K562 (cell line): Measurements from ENCODE around the gene CCR2. TPM values are rescaled to one million over a fixed set of nuclear protein-coding genes. Genes with fewer than 3 reads are reported as not detected.

Experiments used
- CREBBP ChIP-seq: IDR thresholded peaks from one replicate; pipeline ENCODE4 v1.6.1; 2012; ENCODE audit warnings: low read depth, mild to moderate bottlenecking, control low read depth, inconsistent platforms, low read length
- EP300 ChIP-seq: IDR thresholded peaks from 2 replicates; pipeline ENCODE4 v1.6.1; 2012; ENCODE audit warnings: low read length, improper control_type of control experiment
- ERF ChIP-seq: fragments of 450-650 bp; formaldehyde crosslinking; IDR thresholded peaks from 2 replicates; pipeline ENCODE4 v1.4.0; 2020; ENCODE audit warnings: mild to moderate bottlenecking, mixed read lengths
- HMG20B ChIP-seq: fragments of 250-450 bp; sonication (Bioruptor Pico); IDR thresholded peaks from 2 replicates; pipeline ENCODE4 v1.5.0; 2021; ENCODE audit warnings: mild to moderate bottlenecking
- JUN ChIP-seq, 2 experiments: sonication (generic) in 1 of 2; formaldehyde crosslinking in 1 of 2; IDR thresholded peaks; 2 replicates each; pipeline versions ENCODE4 v1.6.1 to v1.8.0; 2012 to 2022; ENCODE audit warnings: borderline replicate concordance in 2 of 2, mild to moderate bottlenecking in 2 of 2, improper control_type of control experiment in 1 of 2, low read depth in 1 of 2, low read length in 1 of 2, missing genetic modification reagents in 1 of 2
- JUND ChIP-seq, 2 experiments: IDR thresholded peaks; 2 replicates in 1 of 2; 3 replicates in 1 of 2; pipeline ENCODE4 v1.6.1; 2011; ENCODE audit warnings: borderline replicate concordance in 2 of 2, low read depth in 2 of 2, low read length in 2 of 2, improper control_type of control experiment in 1 of 2, missing biosample characterization in 1 of 2, missing genetic modification characterization in 1 of 2, missing genetic modification reagents in 1 of 2
- MCM3 ChIP-seq: fragments of 450-650 bp; IDR thresholded peaks from 2 replicates; pipeline ENCODE4 v1.6.1; 2016
- MTA2 ChIP-seq: fragments of 450-650 bp; IDR thresholded peaks from 2 replicates; pipeline ENCODE4 v1.6.1; 2016; ENCODE audit warnings: low read depth
- NBN ChIP-seq: fragments of 450-650 bp; IDR thresholded peaks from 2 replicates; pipeline ENCODE4 v1.6.1; 2016; ENCODE audit warnings: low read depth, mild to moderate bottlenecking
- POLR3G ChIP-seq: IDR thresholded peaks from 2 replicates; pipeline ENCODE4 v1.6.1; 2011; ENCODE audit not compliant: insufficient read length, insufficient replicate concordance; ENCODE audit errors: extremely low read depth
- PTRF ChIP-seq: fragments of 450-650 bp; IDR thresholded peaks from 2 replicates; pipeline ENCODE4 v1.6.1; 2016; ENCODE audit warnings: mild to moderate bottlenecking, missing genetic modification characterization, missing compliant biosample characterization
- SPI1 ChIP-seq: IDR thresholded peaks from 2 replicates; pipeline ENCODE4 v1.6.1; 2011; ENCODE audit warnings: low read depth, low read length, control low read depth, borderline replicate concordance
- TEAD2 ChIP-seq: fragments of 450-650 bp; IDR thresholded peaks from 2 replicates; pipeline ENCODE4 v1.6.1; 2016; ENCODE audit warnings: missing genetic modification characterization, control low read depth, missing compliant biosample characterization
- THRAP3 ChIP-seq: fragments of 450-650 bp; IDR thresholded peaks from 2 replicates; pipeline ENCODE4 v1.6.1; 2016; ENCODE audit warnings: mild to moderate bottlenecking, inconsistent platforms, borderline replicate concordance
- TOE1 ChIP-seq, 2 experiments: fragments of 450-650 bp in 1 of 2; sonication (generic) in 1 of 2; formaldehyde crosslinking in 1 of 2; IDR thresholded peaks; 2 replicates each; pipeline versions ENCODE4 v1.7.1 to v1.8.0; 2016 to 2022; ENCODE audit warnings: borderline replicate concordance in 2 of 2, mild to moderate bottlenecking in 2 of 2, antibody characterized with exemption in 1 of 2, inconsistent platforms in 1 of 2, low read depth in 1 of 2, missing genetic modification reagents in 1 of 2, moderate library complexity in 1 of 2
- ZNF197 ChIP-seq: fragments of 200-800 bp; sonication (Bioruptor generic); IDR thresholded peaks from 2 replicates; pipeline ENCODE4 v1.6.1; 2016; ENCODE audit warnings: low read depth, missing genetic modification characterization, missing compliant biosample characterization
- polyA plus RNA-seq, 8 experiments: library from polyadenylated mRNA; depleted of rRNA in 4 of 8; stranded (reverse) in 5 of 8; unstranded in 3 of 8; fragments of >200 nt; fragmentation: Nextera tagmentation in 2 of 8; fragmentation: Illumina TruSeq in 1 of 8; extraction: Ambion mirVana in 2 of 8; extraction: Trizol in 1 of 8; gene quantifications; 2 replicates each; pipeline versions ENCODE4 v1.2.1 to v1.2.3, GENCODE V29; 2011 to 2014; ENCODE audit warnings: inconsistent platforms in 1 of 8, missing spikeins in 1 of 8
- total RNA-seq, 7 experiments: library from RNA; depleted of rRNA in 6 of 7; stranded (reverse); fragments of >200 nt in 6 of 7; fragmentation: Illumina TruSeq in 2 of 7; extraction: Trizol in 2 of 7; gene quantifications; 2 replicates each; pipeline versions ENCODE4 v1.2.1 to v1.2.3, GENCODE V29; 2011 to 2021; ENCODE audit warnings: low replicate concordance in 1 of 7
- TF ChIP-seq, protein P1 (sequence below): sonication (generic); formaldehyde crosslinking; IDR thresholded peaks from 2 replicates; pipeline ENCODE4 v1.8.0; 2023; ENCODE audit warnings: missing genetic modification reagents, mild to moderate bottlenecking, borderline replicate concordance
- TF ChIP-seq, protein P2 (sequence below): sonication (generic); formaldehyde crosslinking; IDR thresholded peaks from 2 replicates; pipeline ENCODE4 v1.8.0; 2022; ENCODE audit warnings: missing genetic modification reagents, mild to moderate bottlenecking, borderline replicate concordance

The CCR2 gene
- total and polyA plus RNA-seq, 9 of the 15 experiments (the other 6 are each of a cell fraction or from before 2014, with no cell fraction given): not detected

DNA sequence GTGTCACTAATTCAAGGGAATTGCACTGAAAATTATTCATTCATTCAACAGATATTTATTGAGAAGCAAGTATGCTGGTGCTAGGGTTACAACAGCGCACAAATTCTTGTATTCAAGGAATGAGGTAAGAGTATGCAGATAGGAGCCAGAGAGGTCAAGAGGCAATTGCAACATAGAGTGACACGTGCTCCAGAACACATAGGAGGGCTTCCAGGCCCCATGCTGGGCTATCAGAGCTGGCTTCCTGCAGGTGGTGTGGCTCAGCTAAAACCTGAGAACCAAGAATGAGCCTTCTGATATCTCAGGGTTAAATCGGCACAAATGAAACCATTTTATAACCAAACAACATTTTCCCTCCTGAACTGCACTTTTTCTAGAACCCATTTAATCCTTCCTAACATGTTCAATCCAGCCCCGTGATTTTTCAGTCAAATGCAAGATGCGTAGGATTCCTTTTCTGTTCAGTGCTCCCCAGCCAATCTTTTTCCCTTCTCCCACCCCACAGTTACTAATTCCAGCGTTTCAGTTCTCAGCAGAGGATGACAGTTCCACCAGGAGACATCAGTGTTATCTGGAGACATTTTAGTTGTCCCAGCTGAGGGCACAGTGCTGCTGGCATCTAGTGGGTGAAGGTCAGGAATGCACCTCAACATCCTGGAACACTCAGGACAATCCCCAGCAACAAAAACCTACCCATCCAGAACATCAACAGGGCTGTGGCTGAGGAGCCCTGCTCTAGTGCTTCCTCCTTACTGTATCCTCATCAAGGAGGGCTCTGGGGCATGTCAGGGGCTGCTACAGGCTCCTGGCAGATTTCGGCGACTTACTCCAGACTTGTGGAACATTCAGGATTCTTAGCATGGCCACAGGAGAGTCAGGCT is 39.9 kb downstream of the CCR2 start (continued):
- TF ChIP-seq ERF (no peak), EP300 (0 out of 2 replicates have a peak, but pooled peaks have one; percentile 11), ZNF197 (CRISPR knock-in tag) (no peak), SPI1 (no peak), TEAD2 (no peak), NBN (0 out of 2 replicates have a peak, but pooled peaks have one; percentile 40), TOE1 (IDR thresholded peaks at IDR 0.05; ENCODE audit: borderline replicate concordance) (0 out of 2 replicates have a peak, but pooled peaks have one; percentile 22), TOE1 (CRISPR knock-in tag; IDR thresholded peaks at IDR 0.05; ENCODE audit: borderline replicate concordance, low read depth) (no peak), THRAP3 (no peak), HMG20B (CRISPR knock-in tag) (no peak), MCM3 (no peak), POLR3G (no peak), JUND (IDR thresholded peaks at IDR 0.05; ENCODE audit: borderline replicate concordance, low read depth, low read length) (peak; percentile 71; the same call in 1 of the 2 replicates), JUND (tag; IDR thresholded peaks at IDR 0.05; ENCODE audit: borderline replicate concordance, low read depth, low read length) (no peak), CREBBP (no peak), MTA2 (no peak), JUN (IDR thresholded peaks at IDR 0.05; ENCODE audit: borderline replicate concordance, low read depth, low read length) (0 out of 2 replicates have a peak, but pooled peaks have one; percentile 31), JUN (CRISPR knock-in tag; IDR thresholded peaks at IDR 0.05; ENCODE audit: borderline replicate concordance) (no peak), PTRF (tag) (no peak)
- TF ChIP-seq, protein P1, sequence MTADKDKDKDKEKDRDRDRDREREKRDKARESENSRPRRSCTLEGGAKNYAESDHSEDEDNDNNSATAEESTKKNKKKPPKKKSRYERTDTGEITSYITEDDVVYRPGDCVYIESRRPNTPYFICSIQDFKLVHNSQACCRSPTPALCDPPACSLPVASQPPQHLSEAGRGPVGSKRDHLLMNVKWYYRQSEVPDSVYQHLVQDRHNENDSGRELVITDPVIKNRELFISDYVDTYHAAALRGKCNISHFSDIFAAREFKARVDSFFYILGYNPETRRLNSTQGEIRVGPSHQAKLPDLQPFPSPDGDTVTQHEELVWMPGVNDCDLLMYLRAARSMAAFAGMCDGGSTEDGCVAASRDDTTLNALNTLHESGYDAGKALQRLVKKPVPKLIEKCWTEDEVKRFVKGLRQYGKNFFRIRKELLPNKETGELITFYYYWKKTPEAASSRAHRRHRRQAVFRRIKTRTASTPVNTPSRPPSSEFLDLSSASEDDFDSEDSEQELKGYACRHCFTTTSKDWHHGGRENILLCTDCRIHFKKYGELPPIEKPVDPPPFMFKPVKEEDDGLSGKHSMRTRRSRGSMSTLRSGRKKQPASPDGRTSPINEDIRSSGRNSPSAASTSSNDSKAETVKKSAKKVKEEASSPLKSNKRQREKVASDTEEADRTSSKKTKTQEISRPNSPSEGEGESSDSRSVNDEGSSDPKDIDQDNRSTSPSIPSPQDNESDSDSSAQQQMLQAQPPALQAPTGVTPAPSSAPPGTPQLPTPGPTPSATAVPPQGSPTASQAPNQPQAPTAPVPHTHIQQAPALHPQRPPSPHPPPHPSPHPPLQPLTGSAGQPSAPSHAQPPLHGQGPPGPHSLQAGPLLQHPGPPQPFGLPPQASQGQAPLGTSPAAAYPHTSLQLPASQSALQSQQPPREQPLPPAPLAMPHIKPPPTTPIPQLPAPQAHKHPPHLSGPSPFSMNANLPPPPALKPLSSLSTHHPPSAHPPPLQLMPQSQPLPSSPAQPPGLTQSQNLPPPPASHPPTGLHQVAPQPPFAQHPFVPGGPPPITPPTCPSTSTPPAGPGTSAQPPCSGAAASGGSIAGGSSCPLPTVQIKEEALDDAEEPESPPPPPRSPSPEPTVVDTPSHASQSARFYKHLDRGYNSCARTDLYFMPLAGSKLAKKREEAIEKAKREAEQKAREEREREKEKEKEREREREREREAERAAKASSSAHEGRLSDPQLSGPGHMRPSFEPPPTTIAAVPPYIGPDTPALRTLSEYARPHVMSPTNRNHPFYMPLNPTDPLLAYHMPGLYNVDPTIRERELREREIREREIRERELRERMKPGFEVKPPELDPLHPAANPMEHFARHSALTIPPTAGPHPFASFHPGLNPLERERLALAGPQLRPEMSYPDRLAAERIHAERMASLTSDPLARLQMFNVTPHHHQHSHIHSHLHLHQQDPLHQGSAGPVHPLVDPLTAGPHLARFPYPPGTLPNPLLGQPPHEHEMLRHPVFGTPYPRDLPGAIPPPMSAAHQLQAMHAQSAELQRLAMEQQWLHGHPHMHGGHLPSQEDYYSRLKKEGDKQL: no peak
- TF ChIP-seq, protein P2, sequence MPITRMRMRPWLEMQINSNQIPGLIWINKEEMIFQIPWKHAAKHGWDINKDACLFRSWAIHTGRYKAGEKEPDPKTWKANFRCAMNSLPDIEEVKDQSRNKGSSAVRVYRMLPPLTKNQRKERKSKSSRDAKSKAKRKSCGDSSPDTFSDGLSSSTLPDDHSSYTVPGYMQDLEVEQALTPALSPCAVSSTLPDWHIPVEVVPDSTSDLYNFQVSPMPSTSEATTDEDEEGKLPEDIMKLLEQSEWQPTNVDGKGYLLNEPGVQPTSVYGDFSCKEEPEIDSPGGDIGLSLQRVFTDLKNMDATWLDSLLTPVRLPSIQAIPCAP (CRISPR knock-in tag): no peak
